SKM-1 treated with dmso at 0.1 percent for 144 hours (cell line): ENCODE measurements around the gene IFT80.

Experiments used
- DNase-seq: peaks from one replicate; lab custom pipeline; 2025; ENCODE audit not compliant: unreplicated experiment; lab: John Stamatoyannopoulos, UW

The IFT80 gene

DNA sequence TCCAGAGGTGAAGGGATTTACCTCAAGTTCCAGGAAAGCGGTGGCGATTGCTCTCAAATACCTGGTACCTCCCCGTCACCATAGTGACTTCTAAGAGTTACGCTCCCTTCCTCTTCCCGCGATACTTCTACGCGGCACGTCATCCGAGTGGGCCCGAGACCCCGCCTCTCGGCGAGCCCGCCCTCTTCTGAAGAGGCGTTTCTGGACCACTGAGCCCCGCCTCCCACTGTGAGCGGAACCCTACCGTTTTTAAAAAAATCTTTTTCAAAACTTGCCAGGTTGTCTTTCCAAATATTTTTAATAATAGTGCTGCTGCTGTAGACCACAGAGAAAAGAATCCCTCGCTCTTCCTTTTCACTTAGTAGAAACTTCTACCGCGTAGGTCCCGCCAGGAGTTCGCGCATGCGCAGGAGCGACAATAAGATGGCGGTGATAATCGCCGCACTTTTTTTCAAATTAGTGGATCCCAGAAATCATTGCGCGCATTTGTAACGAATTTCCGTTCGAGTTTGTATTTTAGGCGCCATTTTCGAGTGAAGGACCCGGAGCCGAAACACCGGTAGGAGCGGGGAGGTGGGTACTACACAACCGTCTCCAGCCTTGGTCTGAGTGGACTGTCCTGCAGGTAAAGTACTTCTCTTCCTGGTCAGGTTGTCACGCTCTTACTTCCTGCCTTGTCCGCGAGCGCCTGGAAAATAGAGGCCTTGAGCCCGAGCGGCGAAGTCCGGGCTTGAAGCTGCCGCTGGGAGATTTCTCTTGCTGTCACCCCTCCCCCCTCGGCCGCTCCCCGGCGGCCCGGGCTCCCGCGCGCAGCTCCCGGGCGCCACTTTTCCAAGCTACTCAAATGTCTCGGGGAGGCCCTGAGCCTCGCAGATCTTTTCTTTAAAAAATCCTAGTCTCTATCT, at the start of gene IFT80, which contains the start of gene SMC4:
TSS of gene IFT80 (minus strand) at position 101 of the 905 bp plus-strand sequence. CDS start 14,625 bp downstream, outside the sequence.
TSS of gene SMC4 (plus strand) at position 526 of the 905 bp plus-strand sequence. CDS start 1,177 bp downstream, outside the sequence.
- peak; percentile 96 for DNase-seq

GRCh38 chr3:160447544-160447943, 48.5 kb upstream of the IFT80 start:
- no peak for DNase-seq

DNA sequence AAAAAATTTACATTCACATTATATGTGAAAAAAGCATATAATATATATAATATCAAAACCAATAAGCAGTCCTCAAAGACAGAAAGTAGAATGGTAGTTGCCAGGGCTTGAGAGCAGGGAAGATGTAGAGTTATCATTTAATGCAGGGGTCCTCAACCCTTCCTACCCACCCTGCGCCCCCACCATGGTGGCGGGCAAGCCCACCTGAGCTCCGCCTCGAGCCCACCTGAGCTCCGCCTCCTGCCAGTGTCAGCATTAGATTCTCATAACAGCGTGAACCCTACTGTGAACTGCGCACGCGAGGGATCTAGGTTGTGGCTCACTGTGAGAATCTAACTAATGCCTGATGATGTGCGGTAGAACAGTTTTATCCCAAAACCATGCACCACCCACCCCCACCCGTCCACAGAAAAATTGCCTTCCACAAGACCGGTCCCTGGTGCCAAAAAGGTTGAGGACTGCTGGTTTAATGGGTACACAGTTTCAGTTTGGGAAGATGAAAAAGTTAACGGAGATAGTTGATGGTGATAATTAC, 47.6 kb upstream of the IFT80 start:
- no peak for DNase-seq

DNA sequence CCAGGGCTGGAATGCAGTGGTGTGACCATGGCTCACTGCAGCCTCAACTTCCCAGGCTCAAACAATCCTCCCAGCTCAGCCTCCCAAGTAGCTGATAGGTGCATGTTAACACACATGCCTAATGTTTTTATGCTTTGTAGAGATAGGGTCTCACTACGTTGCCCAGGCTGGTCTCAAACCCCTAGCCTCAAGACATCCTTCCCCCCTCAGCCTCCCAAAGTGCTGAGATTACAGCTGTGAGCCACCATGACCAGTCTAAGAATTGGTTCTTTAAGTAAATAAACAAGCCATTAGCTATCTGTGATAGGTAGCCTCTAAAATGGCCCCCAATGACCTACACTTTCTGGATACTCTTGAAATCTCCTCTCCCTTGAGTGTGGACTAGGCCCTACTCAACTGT, 46.8 kb upstream of the IFT80 start:
- DNase-seq: no peak

DNA sequence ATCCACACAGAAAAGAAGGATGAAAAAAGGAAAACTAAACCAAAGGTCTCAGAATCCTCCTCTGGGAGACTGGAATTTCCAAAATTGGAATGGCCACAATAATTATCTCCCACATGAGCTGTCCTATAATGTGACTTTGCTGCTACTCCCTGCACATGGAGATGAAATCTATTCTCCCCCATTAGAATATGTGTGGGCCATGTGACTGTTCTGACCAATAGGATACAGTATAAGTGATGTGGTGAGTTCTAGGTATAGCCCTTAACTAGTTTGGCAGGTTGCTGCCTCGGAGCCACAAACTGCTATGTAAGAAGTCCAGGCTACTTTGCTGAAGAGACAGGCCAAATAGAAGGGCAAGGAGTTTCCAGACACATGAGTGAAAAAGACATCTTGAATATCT, 45.4 kb upstream of the IFT80 start:
- no peak for DNase-seq

DNA sequence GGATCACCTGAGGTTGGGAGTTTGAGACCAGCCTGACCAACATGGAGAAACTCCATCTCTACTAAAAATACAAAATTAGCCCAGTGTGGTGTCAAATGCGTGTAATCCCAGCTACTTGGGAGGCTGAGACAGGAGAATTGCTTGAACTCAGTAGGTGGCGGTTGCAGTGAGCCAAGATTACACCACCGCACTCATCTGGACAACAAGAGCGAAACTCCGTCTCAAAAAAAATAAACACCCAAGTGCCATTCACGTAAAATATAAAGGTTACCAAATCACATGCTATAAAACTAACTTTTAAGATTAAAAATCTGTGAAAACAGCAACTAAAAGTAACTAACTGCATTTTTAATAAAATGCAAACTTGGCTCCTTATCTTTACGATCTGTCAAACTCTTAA, 41.7 kb upstream of the IFT80 start:
- DNase-seq: no peak

DNA sequence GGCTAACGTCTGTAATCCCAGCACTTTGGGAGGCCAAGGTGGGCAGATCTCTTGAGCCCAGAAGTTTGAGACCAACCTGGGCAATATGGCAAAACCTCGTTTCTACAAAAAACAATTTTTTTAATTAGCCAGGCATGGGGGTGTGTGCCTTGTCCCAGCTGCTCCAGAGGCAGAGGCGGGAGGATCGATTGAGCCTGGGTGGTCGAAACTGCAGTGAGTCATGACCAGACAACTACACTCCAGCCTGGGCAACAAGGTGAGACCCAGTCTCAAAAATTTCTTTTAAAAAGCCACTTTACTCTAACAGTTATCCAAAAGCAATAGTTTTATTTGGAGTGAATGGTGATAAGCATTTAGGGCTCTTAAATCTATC, 38.0 kb upstream of the IFT80 start:
- DNase-seq: no peak

GRCh38 chr3:160435747-160436146, 36.7 kb upstream of the IFT80 start:
- no peak for DNase-seq

DNA sequence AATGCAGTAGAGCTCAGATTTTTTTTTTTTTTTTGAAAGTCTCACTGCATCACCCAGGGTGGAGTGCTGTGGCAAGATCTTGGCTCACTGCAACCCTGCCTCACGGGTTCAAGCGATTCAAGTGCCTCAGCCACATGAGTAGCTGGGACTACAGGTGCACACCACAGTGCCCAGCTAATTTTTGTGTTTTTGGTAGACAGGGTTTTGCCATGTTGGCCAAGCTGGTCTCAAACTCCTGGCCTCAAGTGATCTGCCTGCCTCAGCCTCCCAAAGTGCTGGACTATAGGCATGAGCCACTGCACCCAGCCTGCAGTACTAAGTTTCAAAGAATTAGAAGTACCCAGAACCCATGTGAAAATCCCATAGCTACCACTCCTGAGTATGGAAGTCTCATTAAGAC, 36.1 kb upstream of the IFT80 start:
- DNase-seq: no peak

GRCh38 chr3:160434071-160434470, 35.0 kb upstream of the IFT80 start:
- no peak for DNase-seq

DNA sequence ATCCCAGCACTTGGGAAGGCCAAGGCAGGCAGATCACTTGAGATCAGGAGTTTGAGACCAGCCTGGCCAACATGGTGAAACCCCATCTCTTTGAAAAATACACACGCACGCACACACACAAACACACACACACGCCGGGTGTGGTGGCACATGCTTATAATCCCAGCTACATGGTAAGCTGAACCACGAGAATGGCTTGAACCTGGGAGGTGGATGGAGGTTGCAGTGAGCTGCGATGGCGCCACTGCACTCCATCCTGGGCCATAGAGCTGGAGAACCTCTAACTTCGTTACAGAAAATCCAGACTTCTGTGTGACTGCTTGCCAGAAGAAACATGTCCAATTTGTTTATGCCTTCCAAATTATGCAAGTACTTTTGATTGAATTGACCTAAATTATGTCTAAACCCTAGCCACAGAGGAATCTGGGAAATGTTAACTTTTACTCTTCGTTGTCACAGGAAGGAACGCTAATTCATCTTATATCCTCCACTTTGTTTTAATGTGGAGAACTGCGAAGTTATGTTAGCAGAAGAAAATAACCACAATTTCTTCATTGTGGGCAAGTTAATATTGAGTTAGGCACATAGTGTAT, 28.9 kb upstream of the IFT80 start:
- no peak for DNase-seq

DNA sequence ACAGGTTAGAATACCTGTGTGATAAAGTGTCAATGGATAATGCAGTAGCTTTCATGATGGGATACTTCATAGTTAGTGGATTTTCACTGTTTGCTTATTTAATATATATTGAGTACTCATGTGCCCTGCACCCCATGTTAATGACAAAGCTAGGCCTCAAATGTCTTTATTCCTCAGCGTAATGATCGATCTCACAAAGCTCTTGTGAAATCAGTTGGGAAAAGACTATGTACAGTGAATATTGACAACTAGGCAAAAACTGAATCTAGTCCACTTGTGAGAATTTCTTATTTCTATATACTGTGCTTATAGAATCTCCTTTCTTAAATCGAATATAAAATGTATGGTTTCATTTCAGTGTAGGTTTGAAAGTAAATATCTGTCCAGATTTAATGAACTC, 18.3 kb upstream of the IFT80 start:
- DNase-seq: no peak

DNA sequence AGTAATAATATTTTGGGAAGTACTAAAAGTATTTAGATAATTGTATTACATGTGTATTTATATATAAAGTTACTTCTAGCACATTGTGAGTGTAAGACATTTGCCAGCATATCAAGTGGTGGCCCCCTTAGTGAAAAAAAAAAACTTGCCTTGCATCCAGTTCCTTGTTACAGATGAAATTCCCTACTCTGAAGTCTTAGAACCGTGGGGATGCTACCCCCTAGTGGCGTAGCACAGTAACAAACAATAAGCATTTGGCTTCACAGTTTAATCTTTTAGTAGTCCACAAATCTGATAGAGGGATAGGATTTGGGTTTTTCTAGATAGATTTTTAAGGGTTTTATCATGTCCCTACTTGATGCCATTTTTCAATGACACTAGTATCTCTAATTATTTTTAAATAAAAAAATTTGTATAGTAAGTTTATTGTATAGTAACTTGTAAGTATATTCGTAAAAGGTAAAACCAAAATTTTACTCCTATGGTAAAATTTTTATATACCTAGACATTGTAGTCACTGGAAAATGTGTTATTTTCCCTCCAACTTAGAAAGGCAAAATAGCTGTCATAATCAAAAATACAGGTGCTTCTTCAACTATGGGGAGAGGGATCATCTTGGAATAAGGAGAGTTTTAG, 14.7 kb upstream of the IFT80 start:
- peak; percentile 74 for DNase-seq

GRCh38 chr3:160412477-160412876, 13.5 kb upstream of the IFT80 start:
- DNase-seq: no peak

- no peak for DNase-seq
Observed at GRCh38 chr3:160409812-160410610, 11.0 kb upstream of the IFT80 start.

DNA sequence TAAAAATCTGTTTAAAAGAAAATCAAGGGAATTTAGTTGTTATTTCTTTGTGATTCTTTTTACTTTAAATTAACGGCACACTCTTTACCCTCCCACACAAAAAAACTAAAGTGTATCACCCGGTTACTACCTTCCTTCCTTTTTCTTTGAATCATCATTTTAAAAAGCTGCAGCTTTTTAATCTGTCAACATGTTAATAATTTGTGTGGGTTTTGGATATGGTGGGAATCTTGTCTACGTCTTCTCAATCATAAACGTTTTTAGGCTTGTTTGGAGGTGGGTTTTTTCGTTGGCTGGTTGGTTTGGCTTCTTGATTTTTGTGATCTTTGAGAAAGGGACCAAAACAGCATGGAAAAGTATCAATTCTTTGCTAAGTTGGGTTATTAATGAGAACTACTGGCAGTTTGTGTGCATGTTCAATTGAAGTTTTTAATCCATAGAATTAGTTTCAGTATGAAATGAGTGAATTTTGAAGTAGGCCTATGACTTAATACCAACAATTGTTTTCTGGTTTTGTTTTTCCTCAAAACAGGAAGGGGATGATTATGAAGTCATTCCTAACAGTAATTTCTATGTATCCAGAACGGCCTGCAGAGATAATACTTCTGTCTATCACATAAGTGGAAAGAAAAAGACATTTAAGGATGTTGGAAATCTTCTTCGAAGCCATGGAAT, 4.9 kb upstream of the IFT80 start:
- DNase-seq: no peak

DNA sequence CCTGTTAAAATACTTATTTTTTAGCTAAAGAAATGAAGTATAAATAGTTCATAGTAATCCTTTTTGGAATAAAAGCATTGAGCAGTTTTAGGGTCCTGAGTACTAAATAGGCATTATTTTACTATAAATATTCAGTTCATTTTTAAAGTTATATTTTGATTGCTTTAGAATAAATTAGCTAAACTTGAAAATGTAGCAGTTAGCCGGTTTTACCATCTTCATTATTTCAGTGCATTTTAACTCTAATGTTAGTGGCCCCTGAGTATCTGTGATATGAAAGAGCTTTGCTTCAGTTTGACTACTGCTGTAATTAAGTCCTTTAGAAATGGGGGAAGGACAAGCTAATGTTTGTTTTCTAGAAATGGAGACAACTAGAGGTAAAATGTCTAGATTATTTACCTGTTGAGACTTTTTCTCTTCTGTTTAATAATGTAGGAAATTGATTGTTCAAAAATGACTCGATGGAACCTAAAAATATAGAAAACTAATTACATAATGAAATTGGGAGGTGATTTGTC, 4.1 kb upstream of the IFT80 start:
- no peak for DNase-seq

DNA sequence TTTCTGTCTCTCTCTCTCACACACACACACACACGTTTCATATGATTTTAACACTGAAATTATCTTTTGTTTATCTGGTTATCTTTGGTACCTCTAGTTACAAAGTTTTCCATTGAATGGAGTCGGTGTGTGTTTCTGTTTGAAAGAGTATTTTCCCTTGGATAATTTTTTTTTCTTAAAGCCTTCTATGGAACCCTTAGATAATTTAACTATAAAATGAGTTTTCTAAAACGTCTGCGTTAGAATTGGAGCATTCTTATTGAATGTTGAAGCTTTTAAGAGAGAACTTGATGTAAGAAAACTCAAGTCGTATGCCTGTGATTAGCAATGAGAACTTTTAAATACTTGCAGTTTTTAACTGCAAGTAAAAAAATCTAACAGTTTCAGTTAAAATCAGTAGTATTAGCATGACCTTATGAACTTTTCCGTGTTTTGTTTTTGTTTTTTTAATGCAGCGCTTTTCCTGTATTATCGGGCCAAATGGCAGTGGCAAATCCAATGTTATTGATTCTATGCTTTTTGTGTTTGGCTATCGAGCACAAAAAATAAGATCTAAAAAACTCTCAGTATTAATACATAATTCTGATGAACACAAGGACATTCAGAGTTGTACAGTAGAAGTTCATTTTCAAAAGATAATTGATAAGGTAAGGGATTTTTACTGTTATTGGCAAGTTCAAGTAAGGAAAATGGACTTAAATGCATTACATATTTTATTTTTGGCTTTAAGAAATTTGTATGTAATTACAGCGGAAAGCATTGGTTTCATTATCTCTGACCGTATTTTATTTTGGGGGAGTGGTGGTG, 3.4 kb upstream of the IFT80 start:
- DNase-seq: no peak
